HG02870 (cell line): ENCODE results near the gene VAT1L.

ENCODE experiments used
- ATAC-seq: cut with Tn5 transposase; IDR thresholded peaks from one replicate; pipeline ENCODE4 v1.9.1; 2021; ENCODE audit warnings: mild to moderate bottlenecking, moderate library complexity; ENCODE audit not compliant: unreplicated experiment

The VAT1L gene

GRCh38 chr16:77833921-77834634 lies 45.7 kb downstream of the VAT1L start:
- no peak for ATAC-seq

- ATAC-seq: no peak
Observed at GRCh38 chr16:77834635-77835540, 46.5 kb downstream of the VAT1L start.

DNA sequence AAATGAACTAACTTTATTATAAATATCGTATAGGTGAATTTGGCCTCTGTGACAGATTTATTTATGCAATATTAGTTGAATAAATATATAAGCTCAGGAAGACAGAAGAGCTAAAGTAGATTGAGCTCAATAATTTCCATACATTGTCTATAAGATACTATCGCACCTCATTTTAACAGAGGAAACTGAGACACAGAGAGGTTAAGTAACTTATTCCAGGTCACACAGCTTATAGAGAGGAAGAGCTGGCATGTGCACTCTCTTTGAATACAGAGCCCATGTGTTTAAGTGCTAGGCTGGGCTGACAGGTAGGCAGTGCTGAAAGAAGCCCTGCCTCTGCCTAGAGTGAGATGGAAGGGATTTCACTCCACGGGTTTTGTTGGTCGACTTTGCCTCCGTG lies 48.4 kb downstream of the VAT1L start:
- ATAC-seq: no peak

GRCh38 chr16:77838597-77839255 lies 50.4 kb downstream of the VAT1L start:
- no peak for ATAC-seq

DNA sequence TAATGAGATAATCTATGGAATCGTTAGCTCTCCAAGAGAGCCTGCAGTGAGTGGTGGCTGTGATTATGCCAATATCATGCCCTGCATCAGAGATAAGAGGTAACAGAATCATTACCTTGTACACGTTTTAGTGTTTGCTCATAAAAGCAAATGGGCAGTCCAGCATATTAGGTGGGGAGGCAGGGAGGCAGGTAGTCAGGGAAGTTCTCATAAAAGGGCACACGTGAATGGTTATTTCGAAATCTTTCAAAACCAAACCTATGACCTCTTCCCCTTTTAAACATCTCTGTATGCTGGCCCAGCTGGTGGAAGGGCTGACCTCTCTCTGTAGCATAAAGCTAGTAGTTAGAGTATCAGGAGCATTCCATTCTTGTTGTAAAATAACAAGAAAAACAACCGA lies 51.7 kb downstream of the VAT1L start:
- no peak for ATAC-seq

- ATAC-seq: no peak
Observed at GRCh38 chr16:77840673-77841501, 52.5 kb downstream of the VAT1L start.

DNA sequence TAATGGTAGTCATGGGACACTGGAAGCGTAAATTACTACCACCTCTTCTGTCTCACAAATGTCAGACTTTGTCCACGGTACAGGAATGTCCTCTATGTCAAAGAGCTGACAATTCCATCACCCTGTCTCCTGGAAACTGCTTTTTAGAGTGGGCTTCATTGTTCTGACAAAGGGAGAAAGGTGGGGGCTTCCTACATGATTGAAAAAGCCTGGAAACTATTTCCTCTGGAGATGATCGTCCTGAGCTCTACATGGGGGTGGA lies 53.1 kb downstream of the VAT1L start:
- ATAC-seq: no peak

DNA sequence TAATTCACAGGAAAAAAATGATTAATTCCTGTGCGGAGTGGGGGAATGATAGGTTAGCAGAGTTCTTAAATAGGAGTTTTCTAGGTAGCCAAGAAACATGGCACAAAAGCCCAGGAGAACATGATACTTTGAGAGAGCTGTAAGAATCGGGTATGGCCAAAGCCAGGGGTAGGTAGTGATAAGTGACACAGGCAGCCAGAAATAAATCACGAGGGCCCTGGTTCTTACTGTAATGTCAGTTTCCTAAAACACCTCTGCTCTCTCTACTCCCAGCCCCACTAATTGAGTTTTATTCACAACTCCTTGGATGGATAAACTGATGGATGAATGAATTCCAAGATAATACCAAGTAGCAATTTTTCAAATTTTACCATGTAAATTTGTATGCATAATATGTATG lies 54.1 kb downstream of the VAT1L start:
- no peak for ATAC-seq

DNA sequence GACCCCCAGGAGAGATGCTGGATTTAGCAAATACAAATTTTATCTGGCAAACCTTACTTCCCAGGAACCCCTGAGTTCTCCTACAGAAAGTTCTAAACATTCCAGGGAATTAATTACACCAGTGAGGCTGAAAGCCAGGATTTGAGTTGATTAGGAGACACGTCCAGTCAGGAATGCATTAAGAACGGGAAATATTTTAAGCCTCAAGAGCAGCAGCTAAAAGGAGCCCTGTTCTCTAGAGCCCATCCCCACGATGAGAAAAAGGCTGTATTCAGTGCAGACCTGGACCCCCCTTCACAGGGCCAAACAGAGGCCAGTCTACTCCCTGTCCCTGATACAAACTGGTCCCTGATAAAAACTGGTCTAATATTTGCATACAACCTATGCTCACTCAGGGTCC lies 55.0 kb downstream of the VAT1L start:
- no peak for ATAC-seq

- ATAC-seq: no peak
Observed at GRCh38 chr16:77844801-77845200, 56.4 kb downstream of the VAT1L start.

GRCh38 chr16:77849646-77850258 lies 61.4 kb downstream of the VAT1L start:
- ATAC-seq: no peak

- ATAC-seq: no peak
Observed at GRCh38 chr16:77850636-77851333, 62.4 kb downstream of the VAT1L start.

DNA sequence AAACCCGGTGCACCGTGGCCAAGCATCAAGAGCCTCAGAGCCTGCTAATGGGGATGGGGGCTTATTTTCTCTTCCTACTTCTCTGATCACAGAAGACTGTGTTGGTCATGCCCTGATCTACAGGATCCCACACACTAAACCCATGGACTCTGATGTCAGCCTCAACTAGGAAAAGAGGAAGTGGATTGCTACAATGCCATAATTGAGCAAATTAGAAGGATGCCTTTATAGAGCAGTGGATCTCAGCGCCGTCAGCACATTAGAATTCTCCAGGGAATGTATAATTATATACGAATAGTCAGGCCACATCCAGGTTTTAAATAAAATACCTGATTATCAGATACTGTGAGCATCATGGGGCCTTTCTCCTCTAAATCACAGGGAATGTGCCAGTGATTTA lies 64.8 kb downstream of the VAT1L start:
- no peak for ATAC-seq

GRCh38 chr16:77856438-77857160 lies 68.2 kb downstream of the VAT1L start:
- ATAC-seq: no peak

GRCh38 chr16:77858060-77858459 lies 69.7 kb downstream of the VAT1L start:
- no peak for ATAC-seq

DNA sequence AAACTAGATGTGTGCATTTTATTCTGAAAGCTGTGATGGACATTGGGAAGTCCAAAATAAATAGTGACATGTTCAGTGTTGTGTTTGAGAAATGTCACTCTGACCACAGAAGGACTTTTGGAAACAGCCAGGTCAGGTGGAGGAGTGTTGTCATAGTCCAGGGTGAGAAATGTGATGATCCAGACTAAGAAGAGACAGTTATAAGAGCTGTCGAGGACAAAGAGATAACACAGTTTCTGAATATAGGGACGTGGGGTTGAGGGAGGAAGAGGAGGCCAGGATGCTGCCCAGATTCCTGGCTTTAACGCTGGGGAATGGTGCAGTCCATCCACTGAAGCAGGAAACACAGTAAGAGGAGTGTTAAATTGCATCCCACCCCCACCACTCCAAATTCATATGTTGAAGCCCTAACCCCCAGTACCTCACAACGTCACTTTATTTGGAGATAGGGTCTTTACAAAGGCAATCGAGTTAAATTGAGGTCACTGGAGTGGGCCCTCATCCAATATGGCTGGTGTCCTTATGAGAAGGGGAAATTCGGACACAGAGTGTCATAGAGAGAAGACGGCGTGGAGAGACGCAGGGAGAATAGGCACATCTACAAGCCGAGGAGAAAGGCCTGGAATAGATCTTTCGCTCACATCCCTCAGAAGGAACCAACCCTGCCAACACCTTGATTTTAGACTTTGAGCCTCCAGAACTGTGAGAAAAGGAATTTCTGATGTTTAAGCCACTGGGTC lies 71.3 kb downstream of the VAT1L start:
- no peak for ATAC-seq

GRCh38 chr16:77860953-77861352 lies 72.6 kb downstream of the VAT1L start:
- ATAC-seq: no peak

DNA sequence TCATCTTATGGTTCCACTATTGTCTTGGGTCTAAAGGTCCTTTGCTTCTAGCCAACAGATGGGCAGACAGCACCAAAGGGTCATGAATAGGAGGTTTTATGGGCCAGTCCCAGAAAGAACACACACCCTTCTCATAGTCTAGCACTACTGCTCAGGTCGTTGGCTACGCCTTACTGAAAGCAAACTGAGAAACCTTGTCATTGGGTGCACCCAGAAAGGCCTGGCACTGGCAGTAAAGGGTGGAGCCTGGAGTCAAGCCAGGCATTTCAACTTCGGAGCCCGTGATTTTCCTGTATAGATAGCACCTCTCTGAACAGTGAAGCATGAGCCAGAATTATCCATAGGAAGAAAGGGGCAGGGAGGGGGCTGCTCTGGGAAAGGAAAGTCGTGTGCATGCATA lies 74.9 kb downstream of the VAT1L start:
- ATAC-seq: no peak

- no peak for ATAC-seq
Observed at GRCh38 chr16:77866752-77867151, 78.4 kb downstream of the VAT1L start.
